KBM-7 (cell line): ENCODE data around the gene TSHZ3.

Experiments
- DNase-seq: peaks from one replicate; pipeline ENCODE4 v3.0.0-alpha.2; 2015
- in situ Hi-C: fragments of 300-500 bp; cut with MboI; formaldehyde crosslinking; loops from 2 replicates; pipeline ENCODE4 v1.14.3; 2020; ENCODE audit warnings: low sequenced_read_pairs, low pct_unique_long_range_greater_than_20kb, mixed read lengths

The TSHZ3 gene

GRCh38 chr19:31318790-31319425 lies 30.3 kb downstream of the TSHZ3 start:
- in situ Hi-C loops, result no loop called here
- no peak for DNase-seq

DNA sequence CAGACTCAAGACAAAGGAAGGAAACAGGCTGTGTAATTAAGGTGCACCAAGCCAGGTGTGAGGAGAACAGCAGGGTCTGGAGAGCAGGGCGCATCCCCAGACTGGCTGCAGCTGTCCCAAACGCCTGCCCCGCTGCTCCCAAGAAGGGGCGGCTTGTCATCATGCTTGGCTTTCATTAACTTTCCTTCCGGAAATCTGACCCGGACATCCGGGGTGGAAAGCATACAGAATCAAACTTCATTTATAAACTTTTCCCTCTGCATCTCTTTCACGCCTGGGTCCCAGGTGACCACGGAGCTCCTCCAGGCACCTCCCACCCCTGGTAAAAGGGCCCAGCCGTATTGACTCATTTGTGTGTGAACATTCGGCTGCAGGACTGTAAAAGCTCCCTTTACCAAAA lies 31.7 kb downstream of the TSHZ3 start:
- in situ Hi-C loops, result no loop called here
- no peak for DNase-seq

- DNase-seq, result no peak
- in situ Hi-C loops, result no loop called here
Measured at GRCh38 chr19:31317093-31317492, 32.1 kb downstream of the TSHZ3 start.

GRCh38 chr19:31316201-31316951 lies 32.9 kb downstream of the TSHZ3 start:
- in situ Hi-C loops, result no loop called here
- no peak for DNase-seq

DNA sequence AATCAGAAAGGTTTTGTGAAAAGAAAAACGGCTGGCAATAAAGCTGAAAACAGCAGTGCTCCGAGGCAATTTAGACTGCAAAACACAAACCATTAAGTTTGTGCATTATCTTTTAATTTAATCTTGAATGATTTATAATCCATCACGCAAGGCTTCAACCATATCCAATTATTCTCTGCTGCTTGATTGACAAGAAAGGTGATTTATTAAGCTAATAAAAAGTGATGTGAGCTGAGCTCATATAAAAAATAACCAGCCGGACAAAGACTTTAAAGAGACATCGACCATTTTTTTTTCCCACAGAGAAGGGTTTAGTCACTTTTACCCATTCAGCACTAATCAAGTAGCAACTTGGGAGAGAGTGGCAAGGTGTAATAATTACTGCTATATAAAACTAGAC lies 33.6 kb downstream of the TSHZ3 start:
- in situ Hi-C loops, result no loop called here
- DNase-seq, result no peak

DNA sequence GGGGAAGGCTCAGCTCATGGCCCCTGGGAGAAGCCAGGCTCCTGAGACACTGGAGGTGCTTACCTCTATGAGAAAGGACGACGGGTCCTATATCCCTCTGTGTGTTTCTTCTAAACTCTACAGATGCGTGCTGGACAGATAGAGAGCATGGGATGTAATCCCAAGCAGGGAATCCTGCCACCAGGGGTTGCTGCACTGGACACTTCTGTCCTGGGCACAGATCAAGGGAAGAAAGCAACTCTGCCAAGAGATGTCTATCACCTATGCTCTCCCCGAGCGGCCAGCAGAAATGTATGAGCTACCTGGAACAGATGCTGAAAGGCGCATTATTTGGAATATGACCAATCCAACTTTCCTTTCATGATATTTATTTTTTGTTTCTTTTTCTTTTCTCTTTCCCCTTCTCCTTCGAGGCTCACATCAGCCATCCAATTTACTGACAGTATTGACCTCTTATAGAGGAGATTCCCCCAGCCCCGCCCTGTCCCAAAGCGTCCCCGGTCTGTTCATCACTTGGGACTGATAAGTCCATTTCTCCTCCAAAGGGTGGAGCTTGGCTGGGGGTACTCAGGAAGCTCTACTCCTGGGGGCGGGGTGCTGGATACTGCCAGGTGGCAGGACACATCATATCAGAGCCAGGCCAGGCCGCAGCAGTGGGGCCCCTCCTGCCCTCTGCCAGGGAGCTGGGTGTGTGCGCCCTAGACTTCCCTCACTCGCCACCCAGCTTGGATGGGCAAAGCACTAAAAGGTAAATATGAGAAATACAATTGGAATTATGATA lies 34.2 kb downstream of the TSHZ3 start:
- no peak for DNase-seq

GRCh38 chr19:31314156-31314555 lies 35.1 kb downstream of the TSHZ3 start:
- no peak for DNase-seq
- in situ Hi-C loops, result no loop called here

More for the DNA sequence above, 34.2 kb downstream of the TSHZ3 start:
- in situ Hi-C loops, result no loop called here

GRCh38 chr19:31313291-31314030 lies 35.8 kb downstream of the TSHZ3 start:
- in situ Hi-C loops, result no loop called here
- no peak for DNase-seq

DNA sequence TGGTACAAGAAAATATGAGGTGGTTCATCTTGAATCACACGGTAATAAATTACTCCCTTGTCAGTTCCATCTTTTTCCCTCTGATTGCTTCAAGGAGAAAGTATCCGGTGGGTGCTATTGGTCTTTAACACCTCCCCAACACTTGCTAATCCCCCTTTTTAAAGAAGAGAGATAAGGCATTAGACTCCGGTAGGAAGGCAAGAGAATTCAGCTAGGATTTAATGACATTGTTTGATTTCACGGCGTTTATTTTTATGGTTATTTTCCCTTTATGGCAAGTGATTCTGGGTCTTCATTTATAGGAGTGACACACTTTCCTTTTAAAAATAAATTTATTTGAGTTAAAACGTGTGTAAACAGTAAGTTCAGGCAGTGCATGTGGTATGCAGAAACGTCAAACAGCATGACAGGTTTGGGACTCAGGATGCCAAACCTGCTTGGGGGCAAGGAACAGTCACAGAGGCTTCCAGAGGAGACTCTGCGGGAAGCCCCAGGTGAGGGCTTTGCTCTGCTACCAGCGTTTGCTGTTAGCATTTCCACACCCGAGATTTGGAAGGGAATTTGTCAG lies 36.5 kb downstream of the TSHZ3 start:
- no peak for DNase-seq
- in situ Hi-C loops, result no loop called here

GRCh38 chr19:31312009-31312676 lies 37.1 kb downstream of the TSHZ3 start:
- in situ Hi-C loops, result no loop called here
- no peak for DNase-seq

DNA sequence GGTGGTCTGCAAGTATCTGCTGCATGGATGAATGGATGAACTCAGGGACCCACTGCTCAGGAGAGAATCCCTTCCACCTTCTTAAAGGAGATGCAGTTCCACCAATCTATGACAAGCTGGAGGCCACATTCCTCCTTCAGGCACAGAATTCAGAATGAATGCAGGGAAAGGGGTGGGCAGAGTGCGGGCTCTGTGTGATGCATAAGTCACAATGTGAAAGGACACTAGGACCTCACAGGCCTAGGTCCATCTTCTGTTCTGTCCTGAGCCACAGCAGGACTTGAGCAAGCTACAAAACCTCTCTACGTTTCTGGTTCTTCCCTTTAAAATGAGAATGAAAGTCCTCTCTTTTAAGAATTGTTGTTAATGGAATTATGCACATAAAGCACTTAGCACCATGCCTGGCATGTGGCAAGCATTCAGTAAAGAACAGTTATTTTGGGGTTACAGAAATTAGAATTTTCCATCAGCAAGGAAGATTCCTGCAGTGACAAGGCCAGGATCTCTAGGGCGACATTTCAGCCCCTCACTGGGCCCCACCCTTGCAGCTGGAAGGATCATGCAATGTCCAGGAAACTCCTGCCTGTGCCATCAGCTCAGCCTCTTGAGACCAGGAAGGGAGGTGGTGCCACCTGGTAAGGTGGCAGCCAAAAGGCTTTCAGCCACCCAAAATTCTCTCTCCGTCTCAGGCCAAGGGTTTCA lies 38.7 kb downstream of the TSHZ3 start:
- in situ Hi-C loops, result no loop called here
- DNase-seq, result no peak

DNA sequence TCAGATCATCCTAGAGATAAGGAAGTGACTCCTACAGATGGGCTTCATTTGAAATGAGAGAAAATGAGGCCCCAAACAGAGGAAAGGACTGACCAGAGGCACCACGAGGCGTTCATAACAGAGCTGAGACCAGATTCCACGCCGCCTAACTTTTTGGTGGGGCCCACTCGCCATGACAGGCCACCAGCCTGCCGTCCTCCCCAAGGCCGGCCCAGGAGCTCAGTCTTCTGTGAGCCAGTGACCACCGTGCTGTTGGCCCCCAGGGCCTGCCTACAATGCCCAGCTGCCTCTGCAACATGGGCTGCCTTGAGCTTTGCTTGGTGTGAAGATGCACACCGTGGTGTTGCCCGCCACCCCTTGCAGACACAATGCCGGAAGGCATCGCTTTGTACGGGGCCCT lies 40.5 kb downstream of the TSHZ3 start:
- no peak for DNase-seq
- in situ Hi-C loops, result no loop called here

DNA sequence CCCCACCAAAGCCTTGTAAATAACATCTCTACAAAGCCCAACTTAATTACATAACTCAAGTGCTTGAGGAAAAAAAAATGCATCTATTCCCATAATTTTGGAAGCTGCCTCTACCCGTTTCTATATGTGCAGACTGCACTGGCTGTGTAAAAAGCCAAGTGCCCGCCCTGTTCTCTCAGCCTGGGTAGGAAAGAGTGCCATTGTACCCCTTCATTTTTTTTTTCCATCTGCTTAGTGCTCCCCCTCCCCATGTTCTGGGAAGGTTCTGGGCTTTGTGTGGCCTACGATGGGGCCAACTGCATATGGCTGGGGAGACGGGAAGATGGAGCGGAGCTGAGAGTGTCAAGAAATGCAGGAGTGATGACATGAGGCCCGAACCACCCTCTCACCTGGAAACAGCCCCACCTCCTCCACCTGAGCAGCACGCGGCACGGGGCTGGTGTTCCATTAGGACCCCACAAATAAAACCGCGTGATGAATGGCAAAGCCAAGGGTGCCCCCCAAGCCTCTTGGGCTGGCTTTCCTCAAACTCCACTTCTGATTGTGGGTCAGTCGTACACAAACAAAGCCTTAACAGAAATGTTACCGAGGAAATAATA lies 42.1 kb downstream of the TSHZ3 start:
- DNase-seq, result no peak
- in situ Hi-C loops, result no loop called here

- no peak for DNase-seq
- in situ Hi-C loops, result no loop called here
Measured at GRCh38 chr19:31306006-31306753, 43.1 kb downstream of the TSHZ3 start.

DNA sequence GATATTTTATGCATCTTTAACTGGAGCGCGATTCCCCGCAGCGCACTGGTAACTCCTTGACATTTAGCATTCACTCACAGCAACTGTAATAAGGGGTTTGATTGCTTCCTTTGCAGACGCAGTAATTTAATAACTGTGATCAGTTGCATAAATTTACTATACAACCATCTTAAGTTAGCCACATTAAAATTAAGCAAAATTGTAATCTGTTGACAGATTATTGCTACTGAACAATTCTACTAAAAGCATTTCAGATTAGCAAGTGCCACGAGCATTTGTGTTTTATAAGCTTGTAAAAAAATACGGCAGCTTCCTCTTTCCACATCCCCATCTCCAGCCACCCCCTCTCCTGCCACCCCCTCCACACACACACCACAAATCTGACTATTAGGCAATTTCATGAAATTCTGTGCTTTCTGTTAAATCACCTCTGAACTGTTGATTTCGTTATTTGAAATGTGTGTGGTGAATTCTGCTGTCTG lies 44.4 kb downstream of the TSHZ3 start:
- DNase-seq, result peak; percentile 80
- in situ Hi-C loops, result no loop called here

DNA sequence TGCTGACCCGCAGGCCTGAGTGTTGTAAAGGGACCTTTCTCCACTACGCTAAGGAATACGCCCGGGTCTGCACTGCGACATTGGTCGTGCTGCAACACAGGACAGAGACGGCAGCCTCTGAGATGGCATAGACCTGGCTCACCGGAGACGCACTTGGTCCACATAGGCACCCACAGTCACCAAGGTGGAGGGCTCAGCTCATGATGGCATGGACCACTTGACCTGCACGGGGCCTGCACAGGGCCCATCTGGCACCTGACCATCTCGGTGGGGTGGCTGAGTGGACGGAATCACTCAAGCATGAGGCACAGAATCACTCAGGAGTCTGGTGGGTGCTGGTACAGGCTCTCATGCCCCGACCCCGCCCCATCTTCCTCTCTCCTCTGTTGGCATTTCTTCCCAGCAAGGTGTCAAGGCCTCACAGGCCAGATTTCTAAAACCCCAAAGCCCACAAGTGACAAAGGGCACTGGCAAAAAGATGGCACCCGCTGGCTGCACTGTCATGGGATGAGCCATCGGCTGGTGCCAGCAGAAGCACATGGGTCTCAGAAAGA lies 45.9 kb downstream of the TSHZ3 start:
- DNase-seq, result no peak
- in situ Hi-C loops, result no loop called here
